Body of pancreas (tissue), 4 donors: ENCODE data around the gene ASCC3. TPM values are rescaled to one million over a fixed set of nuclear protein-coding genes. Genes with fewer than 3 reads are reported as not detected.

Source experiments
- ATAC-seq: fragments of 150-250 bp; one replicate; pipeline ENCODE4 v1.9.1; 2016
- DNase-seq, 4 donors: peaks; one replicate each; pipeline ENCODE4 v3.0.0-alpha.2; 2019
- H3K27ac ChIP-seq, 4 donors: fragments of 200-600 bp; sonication (generic); 1 replicate in 3 of 4; 2 replicates in 1 of 4; pipeline versions ENCODE4 v1.5.1 to v1.6.1; 2016 to 2019; ENCODE audit warnings: mild to moderate bottlenecking in 1 of 4, mixed read lengths in 1 of 4, moderate library complexity in 1 of 4
- H3K27me3 ChIP-seq, 2 donors: fragments of 200-600 bp; sonication (generic); one replicate each; pipeline ENCODE4 v1.6.0; 2016; ENCODE audit warnings: mild to moderate bottlenecking in 1 of 2
- H3K36me3 ChIP-seq, 2 donors: fragments of 200-600 bp; sonication (generic); replicated peaks in 1 of 2; 2 replicates each; pipeline ENCODE4 v1.5.1; 2016; ENCODE audit warnings: low read depth in 2 of 2; ENCODE audit not compliant: insufficient read depth in 1 of 2
- H3K4me1 ChIP-seq: fragments of 200-600 bp; sonication (generic); one replicate; pipeline ENCODE4 v1.6.0; 2016
- H3K4me3 ChIP-seq, 2 donors: fragments of 200-600 bp; sonication (generic); 1 replicate in 1 of 2; 2 replicates in 1 of 2; pipeline ENCODE4 v1.5.1; 2016 to 2019
- H3K9me3 ChIP-seq, 3 donors: fragments of 200-600 bp; sonication (generic); 1 replicate in 2 of 3; 2 replicates in 1 of 3; pipeline ENCODE4 v1.5.1; 2016
- POLR2A ChIP-seq, 3 donors: fragments of 450-650 bp; IDR thresholded peaks; one replicate each; pipeline ENCODE4 v1.6.1; 2016; ENCODE audit warnings: antibody characterized with exemption in 3 of 3, mild to moderate bottlenecking in 2 of 3
- WGBS, 2 donors: methylation state at CpG; one replicate each; pipeline ENCODE4 v1.1.5; 2017; 5-methylcytosine and 5-hydroxymethylcytosine counted together
- intact Hi-C: fragments of 100-400 bp; cut with DNase I; formaldehyde crosslinking; loops from one replicate; pipeline ENCODE4 v1.15.1; 2023
- total RNA-seq, 2 donors: library from RNA; depleted of rRNA; stranded (reverse); fragments of >200 nt; gene quantifications; one replicate each; pipeline ENCODE4 v1.1.0, GENCODE V29; 2016
- TF ChIP-seq, protein P1 (sequence below), 7 experiments: fragments of 450-650 bp in 4 of 7; fragments of 200-600 bp in 3 of 7; sonication (generic) in 3 of 7; IDR thresholded peaks; one replicate each; pipeline ENCODE4 v1.5.1; 2016 to 2019; ENCODE audit warnings: antibody characterized with exemption in 7 of 7

The ASCC3 gene
- total RNA-seq, 2 donors from 2014 or later, result 16.8 to 26.5 TPM

DNA sequence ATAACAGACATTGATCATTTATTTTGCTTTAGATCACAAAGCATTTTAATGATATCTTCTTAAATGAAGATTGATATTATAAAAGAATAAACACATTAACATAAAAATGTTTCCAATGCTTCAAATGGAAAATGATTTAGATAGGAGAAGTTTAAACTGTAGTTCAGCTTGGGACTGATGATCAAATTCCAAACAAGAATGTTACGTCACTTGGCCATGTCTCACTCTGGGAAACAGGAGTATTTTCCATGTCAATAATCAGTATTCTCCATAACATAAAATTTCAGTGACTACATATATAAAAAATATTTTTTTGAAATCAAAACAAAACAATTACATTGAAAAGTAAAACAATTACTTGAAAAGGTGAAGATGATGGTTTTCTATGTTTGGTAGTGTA is 363.5 kb downstream of the ASCC3 start:
- H3K36me3 ChIP-seq, result peaks cover 0 to 2% of the 10 kb centered on the region in 2 donors
- ATAC-seq (no peak), DNase-seq (no peak)
- H3K27me3 ChIP-seq, result no peaks in the 10 kb centered on the region
- H3K4me1 ChIP-seq, result peaks cover 7% of the 10 kb centered on the region
- WGBS, 2 donors, result 89 to 92% methylated on average over 1 of the region's 1 CpG
- no peak overlapping the region for H3K27ac ChIP-seq
- no peaks in the 10 kb centered on the region for H3K9me3 ChIP-seq
- TF ChIP-seq, protein P1, sequence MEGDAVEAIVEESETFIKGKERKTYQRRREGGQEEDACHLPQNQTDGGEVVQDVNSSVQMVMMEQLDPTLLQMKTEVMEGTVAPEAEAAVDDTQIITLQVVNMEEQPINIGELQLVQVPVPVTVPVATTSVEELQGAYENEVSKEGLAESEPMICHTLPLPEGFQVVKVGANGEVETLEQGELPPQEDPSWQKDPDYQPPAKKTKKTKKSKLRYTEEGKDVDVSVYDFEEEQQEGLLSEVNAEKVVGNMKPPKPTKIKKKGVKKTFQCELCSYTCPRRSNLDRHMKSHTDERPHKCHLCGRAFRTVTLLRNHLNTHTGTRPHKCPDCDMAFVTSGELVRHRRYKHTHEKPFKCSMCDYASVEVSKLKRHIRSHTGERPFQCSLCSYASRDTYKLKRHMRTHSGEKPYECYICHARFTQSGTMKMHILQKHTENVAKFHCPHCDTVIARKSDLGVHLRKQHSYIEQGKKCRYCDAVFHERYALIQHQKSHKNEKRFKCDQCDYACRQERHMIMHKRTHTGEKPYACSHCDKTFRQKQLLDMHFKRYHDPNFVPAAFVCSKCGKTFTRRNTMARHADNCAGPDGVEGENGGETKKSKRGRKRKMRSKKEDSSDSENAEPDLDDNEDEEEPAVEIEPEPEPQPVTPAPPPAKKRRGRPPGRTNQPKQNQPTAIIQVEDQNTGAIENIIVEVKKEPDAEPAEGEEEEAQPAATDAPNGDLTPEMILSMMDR (IDR thresholded peaks at IDR 0.05), result no peak
- no peak for TF ChIP-seq POLR2A (IDR thresholded peaks at IDR 0.05)
- H3K4me3 ChIP-seq, result no peak overlapping the region
- intact Hi-C loops, result no loop called here

DNA sequence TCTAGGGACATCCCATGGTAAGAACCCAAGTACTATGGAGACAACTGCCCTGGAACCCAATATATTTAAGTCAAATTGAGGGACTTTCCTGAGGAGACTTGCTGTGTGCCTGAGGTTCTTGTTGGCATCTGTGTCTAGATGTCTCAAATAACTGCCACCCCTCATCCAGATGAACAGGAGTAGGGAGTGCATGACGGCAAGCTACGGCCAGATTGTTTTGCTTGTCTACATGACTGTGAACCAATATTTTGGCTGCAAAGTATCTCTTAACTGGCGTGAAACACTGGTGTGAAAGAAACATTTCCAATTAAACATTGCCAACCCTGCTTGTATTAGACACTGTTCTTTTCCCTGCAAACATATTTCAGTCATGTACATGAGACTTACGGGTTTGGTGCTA is 364.0 kb downstream of the ASCC3 start:
- H3K27ac ChIP-seq, result no peak overlapping the region
- intact Hi-C loops, result no loop called here
- no peak for DNase-seq
- no peak overlapping the region for H3K4me3 ChIP-seq
- no peaks in the 10 kb centered on the region for H3K27me3 ChIP-seq
- H3K4me1 ChIP-seq, result peaks cover 7% of the 10 kb centered on the region
- H3K36me3 ChIP-seq, result peaks cover 0 to 2% of the 10 kb centered on the region in 2 donors
- ATAC-seq, result no peak
- no peak for TF ChIP-seq POLR2A (IDR thresholded peaks at IDR 0.05)
- TF ChIP-seq, protein P1 (IDR thresholded peaks at IDR 0.05), result no peak
- H3K9me3 ChIP-seq, result no peaks in the 10 kb centered on the region
- WGBS, 2 donors, result 91 to 98% methylated on average over 4 of the region's 4 CpGs

DNA sequence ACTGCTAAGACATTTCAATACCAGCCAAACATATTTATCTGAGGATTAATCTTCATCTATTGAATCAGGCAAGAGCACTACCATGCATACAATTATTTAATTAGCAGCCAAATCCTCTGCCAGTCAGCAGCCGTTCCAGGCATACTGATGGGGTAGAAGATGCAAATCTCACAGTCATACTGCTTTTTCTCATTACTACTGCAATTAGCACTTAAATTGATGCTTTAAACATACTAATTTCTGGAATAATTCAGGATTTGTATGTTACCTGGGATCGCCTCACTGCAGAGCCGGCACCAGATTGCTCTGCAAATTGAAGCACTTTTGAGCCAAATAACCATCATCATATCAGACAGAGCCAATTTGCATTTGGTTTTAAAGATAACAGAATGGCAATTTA is 366.5 kb downstream of the ASCC3 start:
- Histone ChIP-seq H3K9me3 (no peaks in the 10 kb centered on the region), H3K4me3 (no peak overlapping the region), H3K27me3 (no peaks in the 10 kb centered on the region), H3K4me1 (peaks cover 7% of the 10 kb centered on the region), H3K27ac (no peak overlapping the region), H3K36me3 (peaks cover 0 to 4% of the 10 kb centered on the region in 2 donors)
- ATAC-seq, result no peak
- TF ChIP-seq, protein P1 (IDR thresholded peaks at IDR 0.05), result no peak
- TF ChIP-seq POLR2A (IDR thresholded peaks at IDR 0.05), result no peak
- WGBS, 2 donors, result 97% methylated on average over 3 of the region's 3 CpGs
- intact Hi-C loops, result no loop called here
- no peak for DNase-seq

DNA sequence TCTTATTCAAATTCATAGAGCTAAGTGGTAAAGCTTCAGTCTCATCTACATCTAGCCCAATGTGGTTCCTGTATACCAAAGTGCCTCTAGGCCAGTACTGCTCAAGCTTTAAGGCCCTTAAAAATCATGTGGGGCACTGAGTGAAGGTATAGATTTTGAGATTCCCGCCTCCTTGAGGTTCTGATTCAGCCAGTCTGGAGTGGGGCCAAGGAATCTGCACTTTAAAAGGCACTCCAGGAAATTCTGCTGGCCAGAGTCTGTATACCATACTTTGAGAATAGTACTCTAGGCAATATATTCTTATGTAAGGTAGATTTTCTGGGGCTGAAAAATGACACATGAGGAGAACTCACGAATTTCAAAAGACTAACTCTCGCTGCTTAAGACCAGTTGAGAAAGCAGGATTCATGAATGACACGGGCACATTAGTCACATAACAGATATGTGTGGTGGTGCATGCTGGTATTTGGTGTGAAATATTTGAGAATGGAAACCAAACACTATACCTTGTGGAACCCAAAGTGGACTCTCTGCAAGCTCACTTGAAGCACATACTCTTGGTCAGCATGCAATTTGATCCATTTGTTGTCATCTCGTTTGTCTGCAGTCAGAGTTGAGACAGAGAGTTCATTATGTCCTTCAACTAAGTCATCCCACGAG is 368.8 kb downstream of the ASCC3 start:
- Histone ChIP-seq H3K36me3 (peaks cover 0 to 6% of the 10 kb centered on the region in 2 donors), H3K9me3 (no peaks in the 10 kb centered on the region), H3K27me3 (no peaks in the 10 kb centered on the region), H3K4me3 (no peak overlapping the region), H3K4me1 (no peaks in the 10 kb centered on the region), H3K27ac (no peak overlapping the region)
- ATAC-seq, result no peak
- intact Hi-C loops, result no loop called here
- no peak for DNase-seq
- 74 to 77% methylated on average over 6 of the region's 6 CpGs for WGBS, 2 donors
- no peak for TF ChIP-seq POLR2A (IDR thresholded peaks at IDR 0.05)
- TF ChIP-seq, protein P1 (IDR thresholded peaks at IDR 0.05), result no peak

DNA sequence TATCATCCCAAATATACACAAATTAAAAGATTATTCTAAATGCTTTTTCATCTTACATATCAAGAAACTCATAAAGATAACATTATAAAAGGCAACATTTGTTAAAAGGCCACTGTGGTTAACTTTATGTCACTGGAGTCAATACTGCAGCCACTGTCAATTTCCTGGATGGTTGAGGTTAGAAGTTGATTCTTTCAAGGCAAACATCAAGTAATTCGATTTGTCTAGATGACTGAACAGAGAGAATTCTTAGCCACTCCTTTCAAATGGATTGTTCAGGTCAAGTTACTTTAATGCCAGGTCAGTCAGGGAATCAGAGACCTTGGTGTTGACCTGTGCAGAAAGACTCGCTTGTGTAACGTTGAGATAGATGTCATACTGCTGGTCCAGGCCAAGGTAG is 372.0 kb downstream of the ASCC3 start:
- TF ChIP-seq POLR2A (IDR thresholded peaks at IDR 0.05), result no peak
- TF ChIP-seq, protein P1 (IDR thresholded peaks at IDR 0.05), result no peak

More for the DNA sequence above, 372.0 kb downstream of the ASCC3 start:
- no peak overlapping the region for H3K4me3 ChIP-seq
- intact Hi-C loops, result no loop called here
- no peaks in the 10 kb centered on the region for H3K4me1 ChIP-seq
- WGBS, 2 donors, result 91 to 95% methylated on average over 3 of the region's 3 CpGs
- DNase-seq (no peak), ATAC-seq (no peak)
- no peak overlapping the region for H3K27ac ChIP-seq
- H3K36me3 ChIP-seq, result peaks cover 0 to 4% of the 10 kb centered on the region in 2 donors
- H3K9me3 ChIP-seq, result no peaks in the 10 kb centered on the region
- no peaks in the 10 kb centered on the region for H3K27me3 ChIP-seq
